Measurements from ENCODE around the gene TRPV4. TPM values are rescaled to one million over a fixed set of nuclear protein-coding genes. Genes with fewer than 3 reads are reported as not detected.

The TRPV4 gene
- total RNA-seq, 4 donors from 2014 or later, result 0.13 to 0.82 (median 0.19) TPM; not detected in 1

DNA sequence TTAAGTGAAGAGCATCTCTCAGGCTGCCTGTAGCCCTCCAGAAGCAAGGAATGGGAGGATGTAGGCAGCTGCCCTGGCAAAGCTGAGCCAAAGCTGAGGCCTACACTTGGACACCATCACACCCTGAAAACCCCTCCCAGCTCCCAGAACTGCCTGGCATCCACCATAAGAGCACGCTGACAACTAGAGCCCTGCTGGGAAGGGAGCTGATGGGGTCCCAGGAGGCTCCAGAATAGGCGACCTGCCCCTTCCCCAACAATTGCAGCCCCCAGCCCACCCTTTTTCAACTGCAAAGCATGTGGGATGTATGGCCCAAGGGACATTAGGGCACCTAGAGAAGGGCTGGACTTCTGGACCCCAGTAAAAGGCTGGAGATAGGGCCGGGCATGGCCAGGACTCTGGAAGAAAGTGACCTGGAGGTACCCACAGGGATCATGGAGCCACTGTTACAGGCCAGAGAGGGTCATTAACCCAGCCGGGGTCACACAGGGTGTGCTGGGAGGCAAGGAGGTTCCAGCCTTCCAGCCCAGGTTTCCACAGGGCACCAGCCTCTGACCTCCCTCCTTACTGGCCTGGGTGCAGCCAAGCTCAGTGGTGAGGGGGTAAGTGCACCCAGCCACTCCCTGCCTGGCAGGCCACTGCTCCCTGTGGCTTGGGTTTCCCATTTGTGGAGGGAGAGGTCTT, 91.8 kb downstream of the TRPV4 start:
- Histone ChIP-seq H3K27me3 (peaks cover 29% of the 10 kb centered on the region), H3K4me1 (peaks cover 0 to 6% (median 0%) of the 10 kb centered on the region in 3 donors), H3K27ac (no peak overlapping the region), H3K36me3 (no peaks in the 10 kb centered on the region), H3K9me3 (no peaks in the 10 kb centered on the region), H3K4me3 (no peak overlapping the region)
- ATAC-seq, result no peak
- no CpG with 5 or more reads among the region's 4 CpGs for WGBS, 2 donors (ENCODE audit: low coverage in 1 of 2)
- no peak for TF ChIP-seq EP300 (IDR thresholded peaks at IDR 0.05)
- TF ChIP-seq POLR2A (IDR thresholded peaks at IDR 0.05), result no peak
- TF ChIP-seq, protein P1, sequence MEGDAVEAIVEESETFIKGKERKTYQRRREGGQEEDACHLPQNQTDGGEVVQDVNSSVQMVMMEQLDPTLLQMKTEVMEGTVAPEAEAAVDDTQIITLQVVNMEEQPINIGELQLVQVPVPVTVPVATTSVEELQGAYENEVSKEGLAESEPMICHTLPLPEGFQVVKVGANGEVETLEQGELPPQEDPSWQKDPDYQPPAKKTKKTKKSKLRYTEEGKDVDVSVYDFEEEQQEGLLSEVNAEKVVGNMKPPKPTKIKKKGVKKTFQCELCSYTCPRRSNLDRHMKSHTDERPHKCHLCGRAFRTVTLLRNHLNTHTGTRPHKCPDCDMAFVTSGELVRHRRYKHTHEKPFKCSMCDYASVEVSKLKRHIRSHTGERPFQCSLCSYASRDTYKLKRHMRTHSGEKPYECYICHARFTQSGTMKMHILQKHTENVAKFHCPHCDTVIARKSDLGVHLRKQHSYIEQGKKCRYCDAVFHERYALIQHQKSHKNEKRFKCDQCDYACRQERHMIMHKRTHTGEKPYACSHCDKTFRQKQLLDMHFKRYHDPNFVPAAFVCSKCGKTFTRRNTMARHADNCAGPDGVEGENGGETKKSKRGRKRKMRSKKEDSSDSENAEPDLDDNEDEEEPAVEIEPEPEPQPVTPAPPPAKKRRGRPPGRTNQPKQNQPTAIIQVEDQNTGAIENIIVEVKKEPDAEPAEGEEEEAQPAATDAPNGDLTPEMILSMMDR (IDR thresholded peaks at IDR 0.05), result no peak
- no peak for TF ChIP-seq POLR2AphosphoS5 (IDR thresholded peaks at IDR 0.05)

DNA sequence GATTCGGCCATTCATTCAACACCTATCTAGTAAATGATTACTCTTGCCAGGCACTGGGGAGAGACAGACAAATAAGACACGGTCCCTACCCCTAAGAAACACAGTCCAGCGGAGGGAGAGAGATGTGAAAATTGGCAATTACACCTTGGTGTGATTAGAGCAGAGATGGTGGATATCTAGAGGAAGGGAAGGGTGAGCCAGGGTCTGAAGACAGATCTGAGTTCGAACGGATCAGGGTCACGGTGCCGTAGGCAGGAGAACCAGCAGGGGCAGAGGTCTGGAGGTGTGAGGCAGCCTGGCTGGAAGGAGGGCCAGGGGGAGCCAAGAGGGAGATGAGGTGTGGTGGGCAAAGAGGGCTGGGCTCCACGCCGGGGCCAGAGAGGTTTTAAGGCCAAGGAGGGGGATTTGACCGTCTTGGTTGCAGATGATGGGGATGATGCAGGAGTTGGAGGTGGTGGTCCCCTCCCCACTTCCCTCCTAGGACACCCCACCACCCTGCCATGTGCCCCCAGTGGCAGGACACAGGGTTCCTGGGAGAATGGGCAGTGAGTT, 92.4 kb downstream of the TRPV4 start:
- peaks cover 0 to 6% (median 0%) of the 10 kb centered on the region in 3 donors for H3K4me1 ChIP-seq
- TF ChIP-seq EP300 (IDR thresholded peaks at IDR 0.05) (no peak), POLR2AphosphoS5 (IDR thresholded peaks at IDR 0.05) (no peak), POLR2A (IDR thresholded peaks at IDR 0.05) (no peak)
- TF ChIP-seq, protein P1 (IDR thresholded peaks at IDR 0.05), result no peak

DNA sequence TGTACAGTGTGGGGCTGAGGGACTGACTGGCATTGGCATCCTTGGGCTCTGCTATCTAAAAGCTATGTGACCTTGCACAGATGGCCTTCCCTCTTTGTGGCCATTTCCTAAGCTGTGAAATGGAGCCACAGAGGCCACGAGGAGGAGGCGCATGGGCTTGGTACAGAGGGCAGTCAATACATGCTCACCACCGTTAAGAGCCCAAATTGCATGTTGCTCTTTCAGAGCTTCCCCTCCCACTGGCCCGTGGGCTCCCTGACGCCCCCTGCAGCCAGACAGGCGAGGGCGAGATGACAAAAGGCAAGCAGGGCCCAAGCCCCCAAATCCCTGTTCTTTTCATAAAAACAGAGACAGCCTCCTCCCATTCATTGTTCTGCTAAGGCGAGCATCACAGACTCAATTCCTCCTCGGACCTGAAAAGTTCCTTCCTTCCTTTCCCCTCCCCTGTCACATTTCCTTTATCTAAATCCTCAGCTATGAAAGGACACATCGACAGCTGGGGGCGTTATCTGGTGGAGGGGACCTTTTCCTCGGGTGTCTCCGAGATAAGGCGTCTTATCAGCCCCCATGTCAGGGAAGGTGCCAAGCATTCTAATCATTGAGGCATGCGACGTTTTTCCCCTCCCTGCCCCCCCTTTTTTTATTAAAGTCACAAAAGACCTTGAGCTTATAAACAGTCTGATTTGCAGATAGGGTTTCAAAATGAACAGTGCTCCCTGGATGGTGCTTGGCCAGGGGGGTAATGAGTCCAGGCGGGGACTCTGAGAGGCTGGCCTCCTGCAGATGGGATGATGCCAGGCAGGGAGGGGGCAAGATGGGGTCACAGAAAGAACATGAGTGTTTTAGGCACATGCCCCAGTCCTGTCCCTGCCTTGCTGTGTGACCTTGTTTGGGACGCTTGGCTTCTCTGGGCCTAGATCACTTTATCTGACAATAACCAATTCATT, 93.2 kb downstream of the TRPV4 start:
- 19 to 56% methylated on average over 12 of the region's 18 CpGs for WGBS, 2 donors (ENCODE audit: low coverage in 1 of 2)
- H3K4me3 ChIP-seq, result no peak overlapping the region
- ATAC-seq, result no peak
- peaks cover 43% of the 10 kb centered on the region for H3K27me3 ChIP-seq
- no peaks in the 10 kb centered on the region for H3K36me3 ChIP-seq
- no peak overlapping the region for H3K27ac ChIP-seq
- TF ChIP-seq, protein P1 (IDR thresholded peaks at IDR 0.05), result peak in 1 of 4 experiments; percentile 17
- no peak for TF ChIP-seq POLR2A (IDR thresholded peaks at IDR 0.05)
- peaks cover 0 to 6% (median 0%) of the 10 kb centered on the region in 3 donors for H3K4me1 ChIP-seq
- no peaks in the 10 kb centered on the region for H3K9me3 ChIP-seq

More for the DNA sequence above, 92.4 kb downstream of the TRPV4 start:
- 91 to 94% methylated on average over 5 to 8 of the region's 10 CpGs for WGBS, 2 donors (ENCODE audit: low coverage in 1 of 2)
- H3K27ac ChIP-seq, result no peak overlapping the region
- H3K36me3 ChIP-seq, result no peaks in the 10 kb centered on the region
- H3K9me3 ChIP-seq, result no peaks in the 10 kb centered on the region
- no peak for ATAC-seq
- peaks cover 35% of the 10 kb centered on the region for H3K27me3 ChIP-seq
- no peak overlapping the region for H3K4me3 ChIP-seq

DNA sequence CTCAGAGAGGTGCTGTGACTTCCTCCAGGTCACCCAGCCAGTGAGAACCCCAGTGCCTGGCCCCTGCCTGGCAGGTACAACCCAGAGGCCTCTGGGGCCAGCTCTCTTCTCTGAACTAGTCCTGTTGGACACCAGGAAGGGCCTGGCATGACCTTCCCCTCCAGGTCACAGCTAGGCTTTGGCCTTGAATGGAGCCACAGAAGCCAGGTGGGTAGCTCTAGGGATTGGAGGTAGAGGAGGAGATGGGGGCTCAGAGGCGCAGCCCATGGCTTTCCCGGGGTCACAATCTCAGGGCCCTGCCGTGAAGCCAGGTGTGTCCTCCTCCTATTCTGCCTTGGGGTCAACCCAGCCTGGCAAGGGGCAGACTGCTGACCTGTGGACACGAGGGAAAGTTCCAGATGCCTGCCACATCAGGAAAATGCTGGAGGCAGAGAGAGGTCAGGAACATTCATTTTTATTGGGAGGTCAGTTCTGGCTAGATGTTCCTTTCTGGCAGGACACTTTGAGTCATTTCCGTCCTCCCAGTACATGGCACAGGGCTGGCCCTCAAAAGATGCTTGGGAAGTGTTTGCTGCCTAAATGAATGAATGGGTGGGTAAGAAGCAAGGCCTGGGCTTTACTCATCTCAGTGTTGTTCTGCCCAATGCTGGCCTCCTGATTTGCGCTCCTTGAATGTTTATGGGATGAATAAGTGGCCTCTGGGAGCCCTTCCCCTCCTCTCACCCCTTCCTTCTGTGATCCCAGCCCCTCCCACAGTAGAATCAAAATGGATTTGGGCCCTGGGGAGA, 94.1 kb downstream of the TRPV4 start:
- no peak for TF ChIP-seq POLR2A (IDR thresholded peaks at IDR 0.05)
- TF ChIP-seq EP300 (IDR thresholded peaks at IDR 0.05), result no peak
- TF ChIP-seq POLR2AphosphoS5 (IDR thresholded peaks at IDR 0.05), result no peak
- TF ChIP-seq, protein P1 (IDR thresholded peaks at IDR 0.05), result no peak
- no peaks in the 10 kb centered on the region for H3K36me3 ChIP-seq
- H3K27ac ChIP-seq, result no peak overlapping the region
- WGBS, 2 donors (ENCODE audit: low coverage in 1 of 2), result 80 to 100% methylated on average over 1 to 2 of the region's 6 CpGs
- ATAC-seq, result no peak
- H3K9me3 ChIP-seq, result no peaks in the 10 kb centered on the region
- peaks cover 50% of the 10 kb centered on the region for H3K27me3 ChIP-seq
- H3K4me3 ChIP-seq, result no peak overlapping the region
- H3K4me1 ChIP-seq, result no peaks in the 10 kb centered on the region
